ENCODE measurements around the gene COL6A2.
"Not testable (repeated sequence)": the region's sequence is repeated elsewhere in the genome, so short reads cannot be mapped to it uniquely, and the experiment has no call there.

Gene COL6A2

DNA sequence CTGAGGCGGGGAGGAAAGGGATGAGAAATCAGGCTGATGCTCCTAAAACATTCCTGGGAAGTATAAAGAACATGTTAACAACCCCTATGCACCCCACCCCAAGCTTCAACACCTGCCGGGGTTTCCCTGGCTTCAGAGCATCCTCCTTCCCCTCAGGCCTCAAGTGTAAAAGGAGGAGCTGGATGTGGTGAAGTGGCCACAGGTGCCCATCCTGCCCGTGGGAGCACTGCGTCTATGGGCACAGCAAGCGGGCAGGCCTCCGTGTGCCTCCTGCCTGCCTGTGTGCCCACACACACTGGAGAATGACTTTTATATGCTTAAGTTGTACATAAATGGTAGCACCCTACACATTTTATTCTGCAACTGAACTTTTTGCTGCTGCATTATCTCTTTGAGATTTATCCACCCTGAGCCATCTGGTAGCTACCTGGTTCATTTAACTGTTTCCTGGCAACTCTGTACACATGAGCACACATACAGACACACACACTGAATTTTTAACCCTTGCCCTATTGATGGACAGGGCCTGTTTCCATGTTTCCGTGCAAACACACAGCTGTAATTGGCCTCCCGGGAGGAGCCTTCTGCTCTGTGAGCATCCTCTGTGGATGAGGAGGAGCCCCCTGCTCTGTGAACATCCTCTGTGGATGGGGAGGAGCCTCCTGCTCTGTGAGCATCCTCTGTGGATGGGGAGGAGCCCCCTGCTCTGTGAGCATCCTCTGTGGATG is 70.9 kb downstream of the COL6A2 start:
- TF ChIP-seq, protein P1, sequence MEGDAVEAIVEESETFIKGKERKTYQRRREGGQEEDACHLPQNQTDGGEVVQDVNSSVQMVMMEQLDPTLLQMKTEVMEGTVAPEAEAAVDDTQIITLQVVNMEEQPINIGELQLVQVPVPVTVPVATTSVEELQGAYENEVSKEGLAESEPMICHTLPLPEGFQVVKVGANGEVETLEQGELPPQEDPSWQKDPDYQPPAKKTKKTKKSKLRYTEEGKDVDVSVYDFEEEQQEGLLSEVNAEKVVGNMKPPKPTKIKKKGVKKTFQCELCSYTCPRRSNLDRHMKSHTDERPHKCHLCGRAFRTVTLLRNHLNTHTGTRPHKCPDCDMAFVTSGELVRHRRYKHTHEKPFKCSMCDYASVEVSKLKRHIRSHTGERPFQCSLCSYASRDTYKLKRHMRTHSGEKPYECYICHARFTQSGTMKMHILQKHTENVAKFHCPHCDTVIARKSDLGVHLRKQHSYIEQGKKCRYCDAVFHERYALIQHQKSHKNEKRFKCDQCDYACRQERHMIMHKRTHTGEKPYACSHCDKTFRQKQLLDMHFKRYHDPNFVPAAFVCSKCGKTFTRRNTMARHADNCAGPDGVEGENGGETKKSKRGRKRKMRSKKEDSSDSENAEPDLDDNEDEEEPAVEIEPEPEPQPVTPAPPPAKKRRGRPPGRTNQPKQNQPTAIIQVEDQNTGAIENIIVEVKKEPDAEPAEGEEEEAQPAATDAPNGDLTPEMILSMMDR (IDR thresholded peaks at IDR 0.05; ENCODE audit: insufficient read depth, low read length, poor library complexity, severe bottlenecking) = no peak
- no peaks in the 10 kb centered on the region for H3K27me3 ChIP-seq (replicated peaks; ENCODE audit: control insufficient read depth, insufficient read depth, low read length)
- no peak for DNase-seq (ENCODE audit: extremely low read depth, insufficient read length)
- no peaks in the 10 kb centered on the region for H3K36me3 ChIP-seq (ENCODE audit: control insufficient read depth, insufficient read depth, low read length)
- H3K4me3 ChIP-seq (replicated peaks; ENCODE audit: low read depth, low read length) = no peak overlapping the region

DNA sequence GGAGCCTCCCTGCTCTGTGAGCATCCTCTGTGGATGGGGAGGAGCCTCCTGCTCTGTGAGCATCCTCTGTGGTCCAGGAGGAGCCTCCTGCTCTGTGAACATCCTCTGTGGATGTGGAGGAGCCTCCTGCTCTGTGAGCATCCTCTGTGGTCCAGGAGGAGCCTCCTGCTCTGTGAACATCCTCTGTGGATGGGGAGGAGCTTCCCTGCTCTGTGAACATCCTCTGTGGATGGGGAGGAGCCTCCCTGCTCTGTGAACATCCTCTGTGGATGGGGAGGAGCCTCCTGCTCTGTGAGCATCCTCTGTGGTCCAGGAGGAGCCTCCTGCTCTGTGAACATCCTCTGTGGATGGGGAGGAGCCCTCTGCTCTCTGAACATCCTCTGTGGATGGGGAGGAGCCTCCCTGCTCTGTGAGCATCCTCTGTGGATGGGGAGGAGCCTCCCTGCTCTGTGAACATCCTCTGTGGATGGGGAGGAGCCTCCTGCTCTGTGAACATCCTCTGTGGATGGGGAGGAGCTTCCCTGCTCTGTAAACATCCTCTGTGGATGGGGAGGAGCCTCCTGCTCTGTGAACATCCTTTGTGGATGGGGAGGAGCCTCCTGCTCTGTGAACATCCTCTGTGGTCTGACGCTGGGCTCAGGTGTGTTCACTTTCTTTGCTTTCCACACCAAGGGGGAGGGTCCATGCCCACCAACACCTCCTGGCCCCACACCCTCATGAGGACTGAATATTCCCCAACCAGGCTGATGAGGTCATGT is 72.7 kb downstream of the COL6A2 start:
- DNase-seq (ENCODE audit: extremely low read depth, insufficient read length); H3K36me3 ChIP-seq (ENCODE audit: control insufficient read depth, insufficient read depth, low read length); H3K27me3 ChIP-seq (replicated peaks; ENCODE audit: control insufficient read depth, insufficient read depth, low read length); H3K4me3 ChIP-seq (replicated peaks; ENCODE audit: low read depth, low read length): not testable (repeated sequence)

DNA sequence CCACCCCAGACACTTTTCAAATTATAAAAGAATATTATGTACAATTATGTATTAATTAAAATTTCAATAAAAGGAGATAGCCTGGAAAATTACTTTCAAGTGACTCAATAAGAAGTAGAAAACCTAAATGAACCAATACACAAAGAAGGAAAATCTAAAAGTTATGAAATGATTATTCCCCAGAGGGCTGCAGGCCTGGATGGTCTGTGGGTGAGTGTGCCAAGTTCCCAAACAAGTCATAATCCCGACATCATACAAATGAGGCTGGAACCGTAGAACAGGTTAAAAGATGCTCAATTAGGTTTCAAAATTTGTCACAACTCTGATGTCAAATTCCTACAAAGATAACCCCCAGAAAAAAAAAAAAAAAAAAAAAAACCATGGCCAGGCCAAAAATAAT is 73.7 kb downstream of the COL6A2 start:
- Histone ChIP-seq H3K27me3 (replicated peaks; ENCODE audit: control insufficient read depth, insufficient read depth, low read length) (no peaks in the 10 kb centered on the region), H3K36me3 (ENCODE audit: control insufficient read depth, insufficient read depth, low read length) (no peaks in the 10 kb centered on the region), H3K4me3 (replicated peaks; ENCODE audit: low read depth, low read length) (no peak overlapping the region)
- DNase-seq (ENCODE audit: extremely low read depth, insufficient read length) = no peak
- TF ChIP-seq, protein P1 (IDR thresholded peaks at IDR 0.05; ENCODE audit: insufficient read depth, low read length, poor library complexity, severe bottlenecking) = no peak

DNA sequence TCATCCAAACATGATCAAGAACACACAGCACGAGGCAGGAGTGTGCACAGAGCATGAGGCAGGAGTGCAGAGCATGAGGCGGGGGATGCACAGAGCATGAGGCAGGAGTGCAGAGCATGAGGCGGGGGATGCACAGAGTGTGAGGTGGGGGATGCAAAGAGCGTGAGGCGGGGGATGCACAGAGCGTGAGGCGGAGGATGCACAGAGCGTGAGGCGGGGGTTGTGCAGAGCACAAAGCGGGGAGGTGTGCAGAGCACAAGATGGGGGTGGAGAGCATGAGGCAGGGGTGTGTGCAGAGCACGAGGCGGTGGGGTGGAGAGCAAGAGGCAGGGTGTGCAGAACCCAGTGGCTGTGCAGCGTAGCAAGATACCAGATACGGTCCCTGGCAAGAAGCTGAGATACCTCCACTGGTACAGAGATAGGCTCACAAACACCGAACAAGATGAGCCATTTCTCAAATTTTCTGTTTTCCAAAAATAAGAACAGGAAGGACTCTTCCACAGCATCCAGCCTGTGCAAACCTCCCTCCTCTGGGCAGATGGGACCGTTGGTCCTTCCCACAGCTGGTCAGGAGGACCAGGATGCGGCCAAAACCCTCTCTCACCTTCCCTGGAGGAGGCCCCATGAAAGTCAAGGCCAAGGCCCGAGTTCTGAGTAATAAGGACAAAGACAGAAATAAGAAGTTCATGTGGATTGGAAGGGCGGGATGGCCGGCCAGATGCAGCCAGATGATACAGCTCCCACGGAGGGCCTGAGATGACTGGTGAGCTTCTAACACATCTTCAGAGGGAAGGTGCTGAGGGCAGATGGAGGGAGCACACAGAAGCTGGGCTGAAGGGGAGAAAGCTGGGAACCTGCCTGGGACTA is 74.3 kb downstream of the COL6A2 start:
- peak; percentile 38 for DNase-seq (ENCODE audit: extremely low read depth, insufficient read length)
- Histone ChIP-seq H3K36me3 (ENCODE audit: control insufficient read depth, insufficient read depth, low read length) (no peaks in the 10 kb centered on the region), H3K27me3 (replicated peaks; ENCODE audit: control insufficient read depth, insufficient read depth, low read length) (no peaks in the 10 kb centered on the region), H3K4me3 (replicated peaks; ENCODE audit: low read depth, low read length) (no peak overlapping the region)
- TF ChIP-seq, protein P1 (IDR thresholded peaks at IDR 0.05; ENCODE audit: insufficient read depth, low read length, poor library complexity, severe bottlenecking) = no peak

DNA sequence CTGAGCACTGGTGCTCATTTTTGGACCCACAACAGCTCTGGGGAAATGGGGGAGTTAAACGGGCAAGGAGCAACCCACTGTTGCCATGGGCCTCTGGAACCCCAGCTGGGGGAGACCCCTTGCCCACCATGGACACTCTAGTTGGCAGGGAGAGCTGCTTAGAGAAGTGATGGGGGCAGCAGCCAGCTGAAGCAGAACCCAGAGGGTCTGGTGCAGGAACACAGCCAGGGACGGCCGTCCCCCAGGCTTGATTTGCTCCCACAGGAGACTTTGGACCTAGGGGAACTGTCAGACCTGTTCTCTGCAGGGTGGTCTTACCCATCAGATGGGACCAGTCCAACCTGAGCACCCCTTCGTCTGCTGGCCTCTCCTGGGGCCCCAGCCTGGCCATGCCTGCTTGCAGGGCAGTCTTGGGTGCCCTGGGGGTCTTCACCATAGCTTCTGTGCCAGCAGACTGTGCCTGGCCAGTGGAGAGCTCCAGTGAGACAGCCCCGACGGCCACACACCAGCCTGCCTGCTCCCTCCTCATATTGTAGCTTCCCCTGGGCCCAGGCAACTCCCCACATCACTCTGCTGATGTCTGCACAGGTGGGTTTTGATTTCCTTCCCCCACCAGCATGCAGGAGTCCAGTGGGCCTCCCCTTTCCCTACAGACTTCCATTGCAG is 75.1 kb downstream of the COL6A2 start:
- H3K4me3 ChIP-seq (replicated peaks; ENCODE audit: low read depth, low read length) = no peak overlapping the region
- H3K36me3 ChIP-seq (ENCODE audit: control insufficient read depth, insufficient read depth, low read length) = no peaks in the 10 kb centered on the region
- no peaks in the 10 kb centered on the region for H3K27me3 ChIP-seq (replicated peaks; ENCODE audit: control insufficient read depth, insufficient read depth, low read length)
- TF ChIP-seq, protein P1 (IDR thresholded peaks at IDR 0.05; ENCODE audit: insufficient read depth, low read length, poor library complexity, severe bottlenecking) = no peak
- no peak for DNase-seq (ENCODE audit: extremely low read depth, insufficient read length)
